ENCODE measurements around the gene LARGE1. TPM values are rescaled to one million over a fixed set of nuclear protein-coding genes. Genes with fewer than 3 reads are reported as not detected.

The LARGE1 gene
- total and polyA plus RNA-seq, 9 of the 15 experiments (the other 6 are each of a cell fraction or from before 2014, with no cell fraction given), result 0.01 to 0.66 (median 0.14) TPM; not detected in 2

GRCh38 chr22:33902073-33902472 lies 18.2 kb downstream of the LARGE1 start:
- Histone ChIP-seq H3K9me3 (replicated peaks; ENCODE audit: control insufficient read depth, insufficient read depth, low read depth, low read length) (no peaks in the 10 kb centered on the region), H4K20me1 (replicated peaks; ENCODE audit: control insufficient read depth, insufficient read depth, low read length) (no peaks in the 10 kb centered on the region), H3K4me3 (no peak overlapping the region), H3K27me3 (ENCODE audit: control insufficient read depth in 2 of 2, insufficient read depth in 2 of 2, low read length in 2 of 2) (no peaks in the 10 kb centered on the region), H3K27ac (ENCODE audit: extremely low read depth, low read depth, low read length) (no peak overlapping the region), H3K9me1 (ENCODE audit: control insufficient read depth, insufficient read depth, low read length) (no peaks in the 10 kb centered on the region), H3K9ac (ENCODE audit: insufficient read depth in 1 of 2, low read depth in 2 of 2, low read length in 2 of 2) (no peak overlapping the region), H3K4me2 (ENCODE audit: insufficient read depth, low read length) (no peak overlapping the region), H3K36me3 (ENCODE audit: control insufficient read depth, insufficient read depth, low read length) (no peaks in the 10 kb centered on the region), H3K79me2 (ENCODE audit: control insufficient read depth, insufficient read depth, low read length) (no peaks in the 10 kb centered on the region), H2AFZ (ENCODE audit: low read depth, low read length) (no peak overlapping the region), H3K4me1 (replicated peaks in 1 of 2; ENCODE audit: control insufficient read depth in 2 of 2, insufficient read depth in 2 of 2, low read length in 2 of 2) (no peaks in the 10 kb centered on the region)
- WGBS (ENCODE audit: insufficient coverage, low coverage, missing lambda C conversion rate), result 4% methylated on average over 8 of the region's 8 CpGs
- POLR2A ChIA-PET, result no interaction called here
- FAIRE-seq, result no peak
- intact Hi-C loops (cut with micrococcal nuclease), result no loop called here
- CTCF ChIA-PET (ENCODE audit: low intra/inter-chr PET ratio), result no interaction called here
- BruUV-seq (replicated peaks), result no TSS peak
- in situ Hi-C loops (cut with MboI), result no loop called here
- no peak for TF ChIP-seq CUX1 (CRISPR knock-in tag; IDR thresholded peaks at IDR 0.05)
- TF ChIP-seq CTCFL (IDR thresholded peaks at IDR 0.05; ENCODE audit: borderline replicate concordance, insufficient read depth, low read depth, low read length, poor library complexity, severe bottlenecking), result no peak
- no peak for TF ChIP-seq MED1 (CRISPR knock-in tag; IDR thresholded peaks at IDR 0.05; ENCODE audit: borderline replicate concordance)
- no peak for TF ChIP-seq NONO (IDR thresholded peaks at IDR 0.05; ENCODE audit: low read depth in 2 of 2, low read length in 1 of 2)
- no peak for TF ChIP-seq TEAD4 (IDR thresholded peaks at IDR 0.05; ENCODE audit: low read length)
- TF ChIP-seq TEAD4 (CRISPR knock-in tag; IDR thresholded peaks at IDR 0.05; ENCODE audit: borderline replicate concordance), result no peak
- TF ChIP-seq CBFA2T3 (IDR thresholded peaks at IDR 0.05), result no peak
- no peak for TF ChIP-seq ZNF644 (tag; IDR thresholded peaks at IDR 0.05; ENCODE audit: low read depth)
- DNase-seq (ENCODE audit: extremely low read depth in 1 of 4, low spot score in 3 of 4), result no peak
- ATAC-seq, result no peak

Data from K562 (cell line).